Endothelial cell (in vitro differentiated cells): ENCODE results near the gene CALML6. TPM values are rescaled to one million over a fixed set of nuclear protein-coding genes. Genes with fewer than 3 reads are reported as not detected.

Experiments used
- DNase-seq: peaks from one replicate; pipeline ENCODE4 v3.0.0; 2021; ENCODE audit warnings: low spot score
- H3K27ac Mint-ChIP-seq: one replicate; pipeline ENCODE4 v1.8.0; 2021; ENCODE audit warnings: mixed read lengths, inconsistent platforms; ENCODE audit not compliant: unreplicated experiment
- H3K27me3 Mint-ChIP-seq: one replicate; pipeline ENCODE4 v1.8.0; 2021; ENCODE audit warnings: mild to moderate bottlenecking, moderate library complexity, mixed read lengths, inconsistent platforms; ENCODE audit not compliant: unreplicated experiment
- H3K36me3 Mint-ChIP-seq: one replicate; pipeline ENCODE4 v1.8.0; 2021; ENCODE audit warnings: mild to moderate bottlenecking, low read depth, mixed read lengths, inconsistent platforms; ENCODE audit not compliant: unreplicated experiment
- H3K4me1 Mint-ChIP-seq: one replicate; pipeline ENCODE4 v1.8.0; 2021; ENCODE audit warnings: mild to moderate bottlenecking, mixed read lengths, inconsistent platforms; ENCODE audit not compliant: unreplicated experiment
- H3K4me3 Mint-ChIP-seq: one replicate; pipeline ENCODE4 v1.8.0; 2021; ENCODE audit warnings: mild to moderate bottlenecking, mixed read lengths, inconsistent platforms; ENCODE audit not compliant: unreplicated experiment
- H3K9me3 Mint-ChIP-seq: one replicate; pipeline ENCODE4 v1.8.0; 2021; ENCODE audit warnings: mixed read lengths, inconsistent platforms; ENCODE audit not compliant: unreplicated experiment
- CTCF ChIP-seq: fragments of 200-600 bp; sonication (generic); IDR thresholded peaks from one replicate; pipeline ENCODE4 v1.5.0; 2021; ENCODE audit warnings: antibody characterized with exemption; ENCODE audit not compliant: unreplicated experiment
- total RNA-seq: library from RNA; stranded (reverse); fragmentation: NEBNext Ultra II Directional; extraction: Animal tissue kit (Norgen Biotek cat#: 25700); gene quantifications from one replicate; pipeline ENCODE4 v1.2.1, GENCODE V29; 2021; ENCODE audit not compliant: unreplicated experiment

Gene CALML6
- total RNA-seq, 1 donor from 2014 or later, result 0.64 TPM

DNA sequence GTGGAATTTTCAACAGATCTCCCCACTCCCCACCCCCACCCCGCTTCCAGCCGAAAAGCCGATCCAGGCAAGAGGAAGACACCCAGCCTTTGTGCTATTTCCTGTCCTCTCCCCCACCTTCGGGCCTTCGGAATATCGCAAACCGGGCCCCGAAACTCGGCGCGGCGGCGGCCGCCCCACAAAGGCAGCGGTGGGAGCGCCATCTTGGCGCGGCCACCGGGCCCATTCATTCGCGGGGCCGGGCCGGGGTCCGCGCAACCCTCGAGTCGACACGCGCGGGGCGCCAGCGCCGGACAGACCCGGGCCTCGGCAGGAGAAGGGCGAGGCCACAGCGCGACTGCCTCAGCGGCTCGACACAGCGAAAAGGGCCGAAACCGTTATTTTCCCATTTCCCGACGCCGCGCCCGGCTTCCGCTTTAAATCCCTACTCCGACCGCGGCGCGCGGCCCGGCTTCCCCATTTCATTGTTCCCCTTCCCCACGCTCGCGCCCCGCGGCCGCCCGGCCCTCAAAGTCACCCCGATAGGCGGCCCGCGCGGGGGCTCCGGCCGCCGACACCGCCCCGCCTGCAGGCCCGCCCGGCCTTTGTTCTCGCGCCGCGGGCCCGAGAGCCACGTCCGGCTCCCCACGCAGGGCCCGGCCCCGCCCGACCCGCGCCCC is 25.1 kb upstream of the CALML6 start:
- peaks cover 35% of the 10 kb centered on the region for H3K4me1 Mint-ChIP-seq
- H3K27me3 Mint-ChIP-seq, result peaks cover 24% of the 10 kb centered on the region
- peak overlapping the region; percentile 93 for H3K27ac Mint-ChIP-seq
- peak; percentile 56 for DNase-seq
- TF ChIP-seq CTCF, result no peak
- no peaks in the 10 kb centered on the region for H3K9me3 Mint-ChIP-seq
- H3K4me3 Mint-ChIP-seq, result peak overlapping the region; percentile 95
- peaks cover 11% of the 10 kb centered on the region for H3K36me3 Mint-ChIP-seq

DNA sequence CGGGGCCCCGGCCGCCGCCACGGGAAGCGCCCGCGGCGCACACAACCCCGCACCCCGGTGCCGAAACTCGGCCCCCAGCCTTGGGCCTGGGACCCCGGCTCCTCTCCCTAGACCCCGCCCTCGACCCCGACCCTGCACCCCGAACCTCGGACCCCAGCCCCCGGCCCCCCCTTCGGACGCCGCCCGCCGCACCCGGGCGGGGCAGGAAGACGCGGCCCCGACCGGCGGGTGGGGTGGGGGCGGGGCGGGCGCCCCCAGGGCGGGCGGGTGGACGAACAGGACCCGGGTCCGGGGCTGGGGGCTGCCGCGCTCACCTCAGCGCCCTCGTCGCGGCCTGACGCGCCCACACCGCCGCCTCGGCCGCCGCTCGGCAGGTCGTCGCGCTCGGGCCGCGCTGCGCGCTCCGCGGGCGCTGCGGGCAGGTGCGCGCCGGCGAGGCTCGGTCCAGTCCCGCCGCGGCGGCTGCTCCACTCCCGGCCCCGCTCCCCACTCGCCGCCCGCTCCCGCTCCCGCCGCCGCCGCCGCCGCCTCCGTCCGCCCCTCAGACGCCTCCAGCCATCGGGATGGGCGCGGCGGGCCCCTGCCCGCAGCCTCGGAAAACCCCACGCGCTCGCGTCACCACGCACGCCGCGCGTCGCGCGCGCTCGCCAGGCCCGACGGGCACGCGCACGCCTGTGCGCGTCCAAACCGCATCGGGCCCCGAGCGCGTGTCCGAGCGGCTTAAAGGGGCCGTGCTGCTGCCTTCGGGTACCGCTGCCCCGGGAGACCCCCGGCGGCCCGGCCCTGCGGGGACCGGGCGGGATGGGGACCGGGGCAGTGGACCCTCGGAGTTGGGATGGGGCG is 24.3 kb upstream of the CALML6 start, which contains the start of gene GNB1:
Gene GNB1 (minus strand): TSS at position 582 of the 843 bp plus-strand sequence. CDS start 65,634 bp downstream, outside the sequence.
- Mint-ChIP-seq H3K36me3 (peaks cover 11% of the 10 kb centered on the region), H3K27ac (peak within 1 kb of the TSS; percentile 90), H3K4me1 (peaks cover 36% of the 10 kb centered on the region), H3K4me3 (peak within 1 kb of the TSS; percentile 95), H3K27me3 (peaks cover 24% of the 10 kb centered on the region), H3K9me3 (no peaks in the 10 kb centered on the region)
- DNase-seq, result peak; percentile 89
- no peak for TF ChIP-seq CTCF

DNA sequence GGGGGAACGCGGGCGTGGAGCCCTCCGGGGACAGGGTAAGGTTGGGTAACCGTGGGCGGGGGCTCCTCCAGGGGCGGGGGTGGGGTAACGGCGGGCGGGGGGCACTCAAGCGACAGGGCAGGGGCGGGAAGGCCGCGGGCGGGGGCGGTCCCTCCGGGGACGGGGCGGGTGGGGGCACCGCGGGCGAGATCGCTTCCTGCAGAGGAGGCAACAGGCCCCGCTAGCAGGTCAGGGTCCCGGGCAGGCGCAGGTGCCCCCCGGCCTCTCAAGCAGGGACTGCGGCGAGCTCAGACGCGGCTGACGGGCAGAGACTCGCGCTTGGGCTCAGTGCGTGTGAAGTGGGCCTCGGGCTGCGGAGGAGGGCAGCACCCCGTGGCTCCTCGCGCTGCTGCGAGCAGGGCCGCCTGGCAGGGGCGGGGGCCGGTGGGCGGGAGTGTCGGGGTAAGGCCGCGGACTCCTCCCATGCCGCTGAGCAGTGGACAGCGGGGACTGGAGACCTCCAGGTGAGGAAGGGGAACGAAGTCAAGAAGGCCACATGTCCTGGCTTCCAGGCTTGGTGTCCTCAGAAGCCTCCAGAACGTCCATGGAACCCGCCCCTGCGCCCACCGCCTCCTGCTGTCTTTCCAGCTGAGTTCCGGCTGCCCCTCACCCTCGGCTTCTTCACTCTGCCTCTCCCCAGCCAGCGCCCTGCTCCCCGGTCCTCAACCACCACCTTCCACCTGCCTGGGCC is 23.5 kb upstream of the CALML6 start:
- no peak for TF ChIP-seq CTCF
- Mint-ChIP-seq H3K27me3 (peaks cover 24% of the 10 kb centered on the region), H3K27ac (peak overlapping the region; percentile 90), H3K4me1 (peaks cover 34% of the 10 kb centered on the region), H3K9me3 (no peaks in the 10 kb centered on the region), H3K4me3 (peak overlapping the region; percentile 94), H3K36me3 (peaks cover 7% of the 10 kb centered on the region)
- peak; percentile 62 for DNase-seq

DNA sequence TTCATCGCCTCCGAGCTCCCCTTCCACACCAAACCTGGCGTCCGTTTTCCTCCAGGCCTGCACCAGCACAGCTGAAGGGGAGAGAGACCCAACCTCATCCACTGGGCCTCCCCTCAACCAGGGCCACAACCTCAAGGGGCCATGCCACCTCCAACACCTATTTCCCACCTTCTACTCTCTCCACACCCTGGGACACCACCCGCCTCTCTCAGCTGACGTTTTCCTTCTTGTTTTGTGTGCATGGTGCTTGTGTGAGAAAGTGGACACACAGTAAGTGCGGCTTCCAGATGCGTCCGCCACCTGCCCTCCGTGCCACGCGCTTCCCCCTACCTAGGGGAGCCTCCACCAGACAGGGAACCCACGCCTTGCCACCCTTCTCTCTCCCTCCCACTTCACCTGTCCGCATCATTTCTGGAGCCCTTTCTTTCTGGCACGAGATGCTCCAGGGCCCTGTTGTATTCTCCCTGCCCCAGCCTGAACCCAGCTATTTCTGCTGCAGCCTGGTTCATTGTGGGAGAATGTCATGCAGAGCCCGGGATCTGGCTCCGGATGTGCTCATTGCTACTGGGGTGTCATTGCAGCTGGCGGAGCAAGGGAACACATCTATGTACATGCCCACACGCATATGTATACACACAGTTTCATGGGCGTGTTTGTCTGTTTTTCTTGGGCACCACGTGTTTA is 22.8 kb upstream of the CALML6 start:
- H3K27me3 Mint-ChIP-seq, result peaks cover 24% of the 10 kb centered on the region
- peak overlapping the region; percentile 90 for H3K27ac Mint-ChIP-seq
- DNase-seq, result no peak
- peaks cover 30% of the 10 kb centered on the region for H3K4me1 Mint-ChIP-seq
- H3K36me3 Mint-ChIP-seq, result peaks cover 6% of the 10 kb centered on the region
- peak overlapping the region; percentile 94 for H3K4me3 Mint-ChIP-seq
- H3K9me3 Mint-ChIP-seq, result no peaks in the 10 kb centered on the region
- TF ChIP-seq CTCF, result no peak
